22Rv1 (cell line): ENCODE data around the gene DDC.

Experiments used
- CTCF ChIP-seq: fragments of 450-650 bp; IDR thresholded peaks from 2 replicates; pipeline ENCODE4 v1.5.1; 2017; ENCODE audit warnings: mild to moderate bottlenecking
- ZFX ChIP-seq: fragments of 450-650 bp; IDR thresholded peaks from 2 replicates; pipeline ENCODE4 v1.6.1; 2017; ENCODE audit warnings: antibody characterized with exemption, borderline replicate concordance

GRCh38 chr7:50533866-50534265 lies 31.3 kb downstream of the DDC start:
- TF ChIP-seq CTCF, result no peak
- TF ChIP-seq ZFX, result no peak
